ENCODE results near the gene AP2M1. TPM values are rescaled to one million over a fixed set of nuclear protein-coding genes. Genes with fewer than 3 reads are reported as not detected.

The AP2M1 gene
- total RNA-seq, 1 donor from 2014 or later: 254 TPM

DNA sequence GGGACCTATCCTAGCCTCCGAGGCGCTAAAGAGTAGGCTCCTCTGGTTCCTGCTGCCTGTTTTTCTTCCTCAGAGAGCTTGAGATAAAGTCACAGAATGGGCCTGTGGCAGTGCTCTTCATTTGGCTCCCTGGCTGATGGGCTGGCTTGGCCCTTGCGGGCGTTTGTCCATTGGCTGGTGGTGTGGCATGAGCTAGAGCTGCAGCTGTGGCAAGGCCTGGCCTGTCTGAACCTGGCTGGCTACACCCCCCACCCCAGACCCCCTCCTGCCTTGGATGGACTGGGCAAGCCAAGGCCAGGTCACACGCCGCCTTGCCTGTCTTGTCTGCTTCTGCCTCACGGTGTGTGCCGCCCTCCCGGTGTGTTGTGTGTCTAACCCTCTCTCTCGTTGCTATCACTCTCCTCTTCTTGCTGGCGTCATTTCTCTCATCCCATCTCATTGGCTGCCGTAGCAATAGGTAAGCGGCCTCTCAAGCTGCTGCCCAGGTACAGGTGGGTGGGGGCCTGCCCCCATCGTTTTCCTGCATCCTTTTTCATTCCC, 3.2 kb downstream of the AP2M1 start:
- Mint-ChIP-seq H3K4me1 (peaks cover 35% of the 10 kb centered on the region), H3K27me3 (ENCODE audit: low read depth) (no peaks in the 10 kb centered on the region), H3K27ac (peak overlapping the region; percentile 98), H3K9me3 (no peaks in the 10 kb centered on the region), H3K36me3 (peaks cover 28% of the 10 kb centered on the region), H3K4me3 (peak overlapping the region; percentile 34)
- DNase-seq (ENCODE audit: low spot score in 2 of 2, unreplicated experiment in 2 of 2): no peak
- TF ChIP-seq, protein P1, sequence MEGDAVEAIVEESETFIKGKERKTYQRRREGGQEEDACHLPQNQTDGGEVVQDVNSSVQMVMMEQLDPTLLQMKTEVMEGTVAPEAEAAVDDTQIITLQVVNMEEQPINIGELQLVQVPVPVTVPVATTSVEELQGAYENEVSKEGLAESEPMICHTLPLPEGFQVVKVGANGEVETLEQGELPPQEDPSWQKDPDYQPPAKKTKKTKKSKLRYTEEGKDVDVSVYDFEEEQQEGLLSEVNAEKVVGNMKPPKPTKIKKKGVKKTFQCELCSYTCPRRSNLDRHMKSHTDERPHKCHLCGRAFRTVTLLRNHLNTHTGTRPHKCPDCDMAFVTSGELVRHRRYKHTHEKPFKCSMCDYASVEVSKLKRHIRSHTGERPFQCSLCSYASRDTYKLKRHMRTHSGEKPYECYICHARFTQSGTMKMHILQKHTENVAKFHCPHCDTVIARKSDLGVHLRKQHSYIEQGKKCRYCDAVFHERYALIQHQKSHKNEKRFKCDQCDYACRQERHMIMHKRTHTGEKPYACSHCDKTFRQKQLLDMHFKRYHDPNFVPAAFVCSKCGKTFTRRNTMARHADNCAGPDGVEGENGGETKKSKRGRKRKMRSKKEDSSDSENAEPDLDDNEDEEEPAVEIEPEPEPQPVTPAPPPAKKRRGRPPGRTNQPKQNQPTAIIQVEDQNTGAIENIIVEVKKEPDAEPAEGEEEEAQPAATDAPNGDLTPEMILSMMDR (IDR thresholded peaks at IDR 0.05; ENCODE audit: unreplicated experiment): no peak

DNA sequence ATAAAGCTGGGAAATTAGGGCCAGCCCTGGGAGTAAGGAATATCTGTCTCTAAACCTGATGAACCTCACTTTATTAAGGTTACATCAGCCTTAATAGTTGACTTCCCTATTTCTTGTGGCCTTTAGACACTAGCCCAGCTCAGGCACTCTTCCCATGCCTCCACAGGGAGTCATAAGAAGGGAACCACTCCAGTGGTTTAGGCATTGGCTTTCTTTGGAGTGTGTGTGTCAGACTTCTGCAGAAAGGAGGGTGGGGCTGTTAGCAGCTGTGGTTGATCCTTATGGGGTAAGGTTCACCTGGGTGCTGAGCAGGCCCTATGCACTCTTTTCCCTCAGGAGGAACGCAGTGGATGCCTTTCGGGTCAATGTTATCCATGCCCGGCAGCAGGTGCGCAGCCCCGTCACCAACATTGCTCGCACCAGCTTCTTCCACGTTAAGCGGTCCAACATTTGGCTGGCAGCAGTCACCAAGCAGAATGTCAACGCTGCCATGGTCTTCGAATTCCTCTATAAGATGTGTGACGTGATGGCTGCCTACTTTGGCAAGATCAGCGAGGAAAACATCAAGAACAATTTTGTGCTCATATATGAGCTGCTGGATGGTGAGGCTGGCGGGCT, 4.0 kb downstream of the AP2M1 start:
- H3K4me3 Mint-ChIP-seq: no peak overlapping the region
- peaks cover 35% of the 10 kb centered on the region for H3K4me1 Mint-ChIP-seq
- no peak for DNase-seq (ENCODE audit: low spot score in 2 of 2, unreplicated experiment in 2 of 2)
- peak overlapping the region; percentile 39 for H3K27ac Mint-ChIP-seq
- H3K9me3 Mint-ChIP-seq: no peaks in the 10 kb centered on the region
- peaks cover 28% of the 10 kb centered on the region for H3K36me3 Mint-ChIP-seq
- no peaks in the 10 kb centered on the region for H3K27me3 Mint-ChIP-seq (ENCODE audit: low read depth)
- TF ChIP-seq, protein P1 (IDR thresholded peaks at IDR 0.05; ENCODE audit: unreplicated experiment): no peak

DNA sequence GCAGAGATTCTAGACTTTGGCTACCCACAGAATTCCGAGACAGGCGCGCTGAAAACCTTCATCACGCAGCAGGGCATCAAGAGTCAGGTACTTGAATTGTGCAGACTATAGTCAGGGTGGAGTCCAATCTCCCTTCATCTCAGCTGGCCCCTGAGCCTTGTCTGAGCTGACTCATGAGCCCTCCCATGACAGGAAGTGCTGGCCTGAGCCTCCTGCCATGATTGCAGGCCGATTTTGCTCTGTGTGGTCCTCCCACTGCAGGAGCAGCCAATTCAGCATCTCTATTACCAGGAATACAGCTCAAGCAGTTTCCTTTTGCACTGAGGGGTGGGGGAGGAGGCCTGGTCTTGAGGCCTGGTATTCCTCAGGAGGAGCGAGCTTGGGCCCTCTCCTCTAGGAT, 5.5 kb downstream of the AP2M1 start:
- H3K4me3 Mint-ChIP-seq: no peak overlapping the region
- peaks cover 38% of the 10 kb centered on the region for H3K36me3 Mint-ChIP-seq
- H3K4me1 Mint-ChIP-seq: peaks cover 32% of the 10 kb centered on the region
- H3K9me3 Mint-ChIP-seq: no peaks in the 10 kb centered on the region
- no peaks in the 10 kb centered on the region for H3K27me3 Mint-ChIP-seq (ENCODE audit: low read depth)
- TF ChIP-seq, protein P1 (IDR thresholded peaks at IDR 0.05; ENCODE audit: unreplicated experiment): no peak
- no peak overlapping the region for H3K27ac Mint-ChIP-seq
- no peak for DNase-seq (ENCODE audit: low spot score in 2 of 2, unreplicated experiment in 2 of 2)

DNA sequence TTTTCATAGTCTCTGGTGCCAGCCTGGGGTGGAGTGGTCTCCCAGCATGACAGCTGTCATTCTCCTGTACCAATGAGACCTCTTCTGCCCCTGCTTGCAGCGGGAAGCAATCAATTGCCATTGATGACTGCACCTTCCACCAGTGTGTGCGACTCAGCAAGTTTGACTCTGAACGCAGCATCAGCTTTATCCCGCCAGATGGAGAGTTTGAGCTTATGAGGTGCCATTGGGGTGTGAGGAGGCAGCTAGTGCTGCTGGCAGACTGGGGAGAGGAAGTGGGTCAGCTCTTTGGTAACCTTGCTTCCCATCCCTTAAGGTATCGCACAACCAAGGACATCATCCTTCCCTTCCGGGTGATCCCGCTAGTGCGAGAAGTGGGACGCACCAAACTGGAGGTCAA, 6.9 kb downstream of the AP2M1 start:
- TF ChIP-seq, protein P1 (IDR thresholded peaks at IDR 0.05; ENCODE audit: unreplicated experiment): no peak
- no peaks in the 10 kb centered on the region for H3K9me3 Mint-ChIP-seq
- peaks cover 38% of the 10 kb centered on the region for H3K36me3 Mint-ChIP-seq
- no peak for DNase-seq (ENCODE audit: low spot score in 2 of 2, unreplicated experiment in 2 of 2)
- H3K4me1 Mint-ChIP-seq: peaks cover 26% of the 10 kb centered on the region
- H3K4me3 Mint-ChIP-seq: no peak overlapping the region
- no peaks in the 10 kb centered on the region for H3K27me3 Mint-ChIP-seq (ENCODE audit: low read depth)
- H3K27ac Mint-ChIP-seq: no peak overlapping the region

DNA sequence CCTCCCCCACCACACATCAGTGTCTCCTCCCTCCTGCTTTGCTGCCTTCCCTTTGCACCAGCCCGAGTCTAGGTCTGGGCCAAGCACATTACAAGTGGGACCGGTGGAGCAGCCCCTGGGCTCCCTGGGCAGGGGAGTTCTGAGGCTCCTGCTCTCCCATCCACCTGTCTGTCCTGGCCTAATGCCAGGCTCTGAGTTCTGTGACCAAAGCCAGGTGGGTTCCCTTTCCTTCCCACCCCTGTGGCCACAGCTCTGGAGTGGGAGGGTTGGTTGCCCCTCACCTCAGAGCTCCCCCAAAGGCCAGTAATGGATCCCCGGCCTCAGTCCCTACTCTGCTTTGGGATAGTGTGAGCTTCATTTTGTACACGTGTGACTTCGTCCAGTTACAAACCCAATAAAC, 9.0 kb downstream of the AP2M1 start:
- Mint-ChIP-seq H3K27me3 (ENCODE audit: low read depth) (no peaks in the 10 kb centered on the region), H3K27ac (no peak overlapping the region), H3K36me3 (peaks cover 40% of the 10 kb centered on the region), H3K4me3 (no peak overlapping the region), H3K4me1 (peaks cover 17% of the 10 kb centered on the region), H3K9me3 (no peaks in the 10 kb centered on the region)
- TF ChIP-seq, protein P1 (IDR thresholded peaks at IDR 0.05; ENCODE audit: unreplicated experiment): no peak
- DNase-seq (ENCODE audit: low spot score in 2 of 2, unreplicated experiment in 2 of 2): no peak

All from mesothelial cell of epicardium (in vitro differentiated cells).